ENCODE measurements around the gene KIF18B. TPM values are rescaled to one million over a fixed set of nuclear protein-coding genes. Genes with fewer than 3 reads are reported as not detected.
A peak's percentile ranks its signal among the peaks of the same experiment; 100 is the strongest.

The KIF18B gene
- total RNA-seq, 2 donors from 2014 or later: 26.5 to 100 TPM

DNA sequence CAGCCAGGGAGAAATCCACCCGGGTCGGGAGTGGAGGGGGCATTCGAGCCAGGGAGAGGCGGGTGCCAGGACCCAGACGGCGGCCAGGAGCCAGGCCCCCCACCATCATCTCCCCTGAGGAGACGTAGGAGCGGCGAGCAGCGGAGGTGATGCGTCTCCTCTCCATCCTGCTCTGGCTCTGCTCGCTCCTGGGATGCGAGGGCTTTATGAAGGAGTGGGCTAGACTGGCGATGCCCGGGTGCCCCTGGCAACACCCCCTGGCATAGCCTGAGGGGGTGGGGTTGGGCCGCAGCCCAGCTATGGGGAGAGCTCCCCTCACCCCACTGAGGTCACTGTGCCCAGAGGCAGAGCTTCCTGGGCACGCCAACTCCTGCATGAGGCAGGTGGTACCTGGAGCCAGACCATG is 32.2 kb downstream of the KIF18B start, which contains the start of gene GFAP:
Gene GFAP (minus strand): TSS at position 180 of the 406 bp plus-strand sequence. CDS start 14 bp downstream, at position 166.
- ATAC-seq (no peak), DNase-seq (ENCODE audit: low spot score) (no peak)
- H3K27me3 Mint-ChIP-seq: peaks cover 16 to 17% of the 10 kb centered on the region in 2 donors
- no peak within 1 kb of the TSS for H3K27ac Mint-ChIP-seq
- no peaks in the 10 kb centered on the region for H3K9me3 Mint-ChIP-seq
- H3K36me3 Mint-ChIP-seq: no peaks in the 10 kb centered on the region
- H3K4me1 Mint-ChIP-seq (ENCODE audit: low read depth in 2 of 2): peaks cover 10 to 11% of the 10 kb centered on the region in 2 donors
- H3K4me3 Mint-ChIP-seq: no peak within 1 kb of the TSS

DNA sequence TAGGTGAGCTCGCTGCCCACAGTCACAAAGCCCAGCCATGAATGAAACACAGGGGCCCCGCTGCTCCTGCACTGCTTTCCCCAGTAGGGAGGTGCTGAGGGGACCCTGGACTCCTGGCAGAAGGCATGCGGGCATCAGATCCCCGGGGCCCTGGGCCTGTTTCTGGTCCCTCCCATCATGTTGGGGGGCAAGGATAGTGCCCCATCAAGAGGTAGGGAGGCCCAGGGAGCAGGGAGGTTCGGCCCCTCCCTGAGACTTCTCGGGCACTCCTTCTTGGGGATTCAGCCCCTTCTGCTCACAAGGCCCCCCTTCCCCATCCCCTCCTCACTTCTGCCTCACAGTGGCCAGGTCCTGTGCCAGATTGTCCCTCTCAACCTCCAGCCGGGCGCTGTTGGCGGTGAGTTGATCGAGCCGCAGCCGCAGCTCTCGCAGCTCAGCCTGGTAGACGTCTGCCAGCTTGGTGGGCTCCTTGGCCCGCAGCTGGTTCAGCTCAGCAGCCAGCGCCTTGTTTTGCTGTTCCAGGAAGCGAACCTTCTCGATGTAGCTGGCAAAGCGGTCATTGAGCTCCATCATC is 32.8 kb downstream of the KIF18B start:
- Mint-ChIP-seq H3K4me3 (no peak overlapping the region), H3K4me1 (ENCODE audit: low read depth in 2 of 2) (peaks cover 10 to 11% of the 10 kb centered on the region in 2 donors), H3K9me3 (no peaks in the 10 kb centered on the region), H3K36me3 (no peaks in the 10 kb centered on the region), H3K27ac (no peak overlapping the region), H3K27me3 (peaks cover 16 to 17% of the 10 kb centered on the region in 2 donors)
- ATAC-seq: no peak
- DNase-seq (ENCODE audit: low spot score): no peak

DNA sequence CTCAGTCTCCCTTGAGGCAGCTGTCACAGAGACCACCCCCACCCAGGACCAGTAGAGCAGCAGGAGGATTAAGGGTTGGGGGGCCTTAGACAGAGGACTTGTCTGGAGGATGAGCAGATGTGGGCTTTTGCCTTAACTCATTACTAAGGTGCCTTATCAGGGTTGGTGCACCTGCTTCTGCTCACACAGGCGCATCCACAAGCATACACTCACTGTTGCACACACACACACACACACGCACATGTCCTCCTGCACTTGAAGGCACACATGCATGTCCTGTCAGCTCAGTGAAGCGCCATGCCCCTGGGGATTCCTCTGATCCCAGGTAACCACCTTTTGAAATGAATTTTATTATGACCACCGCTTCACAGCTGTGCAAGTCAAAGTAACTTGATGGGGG is 33.4 kb downstream of the KIF18B start:
- no peak for ATAC-seq
- no peak overlapping the region for H3K4me3 Mint-ChIP-seq

DNA sequence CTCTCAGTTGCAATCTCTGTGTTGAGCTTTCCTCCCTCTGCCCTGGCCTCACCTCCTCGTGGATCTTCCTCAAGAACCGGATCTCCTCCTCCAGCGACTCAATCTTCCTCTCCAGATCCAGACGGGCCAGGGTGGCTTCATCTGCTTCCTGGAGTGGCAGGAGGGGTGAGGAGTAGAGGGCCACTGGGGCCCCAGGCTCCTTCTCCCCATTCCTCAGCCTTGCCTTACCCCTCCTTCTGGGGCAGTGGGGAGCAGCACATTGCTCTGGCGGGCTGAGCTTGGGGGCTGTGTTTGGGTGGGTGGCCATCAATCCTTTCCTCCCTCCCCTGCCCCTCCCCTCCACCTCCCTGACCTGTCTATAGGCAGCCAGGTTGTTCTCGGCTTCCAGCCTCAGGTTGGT is 33.9 kb downstream of the KIF18B start:
- H3K27ac Mint-ChIP-seq: no peak overlapping the region
- no peak overlapping the region for H3K4me3 Mint-ChIP-seq
- no peak for ATAC-seq
- no peaks in the 10 kb centered on the region for H3K9me3 Mint-ChIP-seq
- H3K27me3 Mint-ChIP-seq: peaks cover 16 to 18% of the 10 kb centered on the region in 2 donors
- H3K4me1 Mint-ChIP-seq (ENCODE audit: low read depth in 2 of 2): peaks cover 10 to 11% of the 10 kb centered on the region in 2 donors
- no peak for DNase-seq (ENCODE audit: low spot score)
- H3K36me3 Mint-ChIP-seq: no peaks in the 10 kb centered on the region

More for the DNA sequence above, 33.4 kb downstream of the KIF18B start:
- DNase-seq (ENCODE audit: low spot score): no peak
- Mint-ChIP-seq H3K9me3 (no peaks in the 10 kb centered on the region), H3K27me3 (peaks cover 16 to 17% of the 10 kb centered on the region in 2 donors), H3K36me3 (no peaks in the 10 kb centered on the region), H3K4me1 (ENCODE audit: low read depth in 2 of 2) (peaks cover 10 to 11% of the 10 kb centered on the region in 2 donors), H3K27ac (no peak overlapping the region)

DNA sequence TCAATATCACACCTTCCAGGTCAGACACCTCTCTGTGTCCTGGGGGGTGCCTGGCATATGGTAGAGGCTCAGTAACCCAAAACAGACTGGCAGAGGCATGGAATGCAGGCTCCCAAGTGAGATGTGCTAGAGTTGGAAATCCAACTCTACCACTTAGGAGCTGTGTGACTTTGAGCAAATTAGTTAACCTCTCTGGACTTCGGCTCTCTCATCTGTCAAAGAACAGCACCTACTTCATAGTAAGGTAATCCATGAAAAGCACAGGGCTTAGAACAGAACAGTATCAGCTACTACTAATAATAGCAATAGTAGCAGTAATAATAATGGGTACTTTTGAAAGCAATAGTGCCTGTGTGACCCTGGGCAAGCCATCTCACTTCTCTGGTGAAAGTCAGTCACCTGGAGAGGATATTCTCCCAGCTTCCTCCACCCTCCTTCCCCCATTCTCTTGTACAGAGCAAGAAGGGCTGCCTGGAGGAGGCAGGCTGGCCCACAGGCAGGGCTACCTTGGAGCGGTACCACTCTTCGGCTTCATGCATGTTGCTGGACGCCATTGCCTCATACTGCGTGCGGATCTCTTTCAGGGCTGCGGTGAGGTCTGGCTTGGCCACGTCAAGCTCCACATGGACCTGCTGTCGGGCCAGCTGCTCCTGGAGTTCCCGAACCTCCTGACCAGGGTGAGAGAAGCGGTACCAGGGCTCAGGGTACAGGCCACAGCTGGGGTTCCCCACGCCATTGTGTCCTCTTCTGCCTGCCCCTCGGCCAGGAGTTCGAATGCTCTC is 34.6 kb downstream of the KIF18B start:
- Mint-ChIP-seq H3K36me3 (no peaks in the 10 kb centered on the region), H3K4me3 (peak overlapping the region; percentile 49), H3K27ac (no peak overlapping the region)

DNA sequence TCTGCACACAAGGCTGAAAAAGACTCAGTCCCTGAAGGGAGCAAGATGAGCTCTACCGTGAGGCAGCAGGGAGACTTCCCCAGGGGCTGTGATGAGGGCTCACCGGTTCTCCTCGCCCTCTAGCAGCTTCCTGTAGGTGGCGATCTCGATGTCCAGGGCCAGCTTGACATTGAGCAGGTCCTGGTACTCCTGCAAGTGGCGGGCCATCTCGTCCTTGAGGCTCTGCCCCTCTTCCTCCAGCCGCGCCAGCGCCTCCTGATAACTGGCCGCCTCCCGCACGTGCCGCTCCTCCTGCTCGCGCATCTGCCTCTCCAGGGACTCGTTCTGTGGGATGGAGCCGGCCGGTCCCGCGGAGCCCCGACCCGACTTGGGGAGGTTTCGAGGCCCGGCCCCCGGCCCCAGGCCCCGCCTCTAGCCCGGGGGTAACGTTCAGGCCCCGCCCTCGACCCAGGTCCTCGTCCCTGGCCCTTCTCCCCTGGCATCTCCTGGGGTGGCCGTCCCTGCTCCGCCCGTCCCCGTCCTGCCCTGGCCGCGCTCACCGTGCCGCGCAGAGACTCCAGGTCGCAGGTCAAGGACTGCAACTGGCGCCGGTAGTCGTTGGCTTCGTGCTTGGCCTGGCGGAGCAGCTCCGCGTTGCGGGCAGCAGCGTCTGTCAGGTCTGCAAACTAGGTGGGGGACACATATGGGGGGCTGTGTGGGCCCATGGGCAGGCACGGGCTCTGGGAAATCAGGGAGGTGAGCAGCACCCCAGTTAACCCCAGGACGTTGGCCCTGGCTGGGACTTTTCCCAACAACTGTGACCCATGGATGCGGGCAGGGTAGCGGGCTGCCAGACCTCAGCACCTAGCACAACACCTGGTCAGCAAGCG is 36.2 kb downstream of the KIF18B start:
- Mint-ChIP-seq H3K36me3 (no peaks in the 10 kb centered on the region), H3K9me3 (no peaks in the 10 kb centered on the region), H3K27me3 (peaks cover 16 to 20% of the 10 kb centered on the region in 2 donors), H3K4me3 (peak overlapping the region; percentile 12), H3K27ac (no peak overlapping the region), H3K4me1 (ENCODE audit: low read depth in 2 of 2) (peaks cover 10 to 11% of the 10 kb centered on the region in 2 donors)
- ATAC-seq (peak; percentile 71 to 74), DNase-seq (ENCODE audit: low spot score) (no peak)

More for the DNA sequence above, 34.6 kb downstream of the KIF18B start:
- no peak for ATAC-seq
- Mint-ChIP-seq H3K27me3 (peaks cover 16 to 19% of the 10 kb centered on the region in 2 donors), H3K9me3 (no peaks in the 10 kb centered on the region), H3K4me1 (ENCODE audit: low read depth in 2 of 2) (peaks cover 10 to 11% of the 10 kb centered on the region in 2 donors)
- DNase-seq (ENCODE audit: low spot score): no peak

DNA sequence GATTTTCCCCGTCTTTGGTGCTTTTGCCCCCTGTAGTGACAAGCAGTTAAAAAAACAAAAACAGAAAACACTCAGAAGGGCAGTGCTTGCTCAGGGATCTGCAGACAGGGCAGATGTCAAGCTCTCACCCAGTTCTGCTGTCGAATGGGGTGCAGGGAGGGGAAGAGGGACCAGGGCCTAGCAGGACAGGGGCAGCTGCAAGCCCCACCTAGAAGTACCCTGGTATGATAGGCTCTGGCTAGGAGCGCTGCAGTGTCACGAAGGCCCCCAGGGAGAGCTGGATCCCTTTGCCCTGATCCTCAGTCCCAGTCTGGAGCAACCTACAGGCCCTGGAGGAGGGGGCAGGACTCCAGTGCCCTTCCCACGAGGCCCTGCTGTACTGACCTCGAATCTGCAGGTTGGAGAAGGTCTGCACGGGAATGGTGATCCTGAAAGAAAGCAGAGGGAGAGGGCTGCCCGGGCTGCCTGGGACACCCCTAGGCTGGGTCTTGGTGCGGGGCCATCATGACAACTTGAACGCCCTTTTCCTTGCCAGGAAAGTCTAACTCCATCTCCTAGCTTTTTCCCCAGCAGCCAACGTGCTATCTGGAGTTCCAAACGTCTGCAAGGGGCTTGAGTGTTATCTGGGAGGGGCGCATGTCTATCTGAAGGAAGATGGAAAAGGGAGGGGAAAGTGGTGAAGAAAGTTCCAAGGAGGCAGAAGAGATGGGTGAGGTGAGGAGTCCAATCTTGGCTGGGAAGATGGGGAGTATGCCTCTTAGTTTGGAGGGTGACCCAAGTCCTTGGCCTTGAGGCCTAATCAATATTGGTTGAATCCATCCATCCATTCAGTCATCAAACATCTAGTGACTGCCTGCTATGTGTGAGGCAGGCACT is 37.1 kb downstream of the KIF18B start:
- Mint-ChIP-seq H3K4me3 (peak overlapping the region; percentile 12), H3K27me3 (peaks cover 16 to 22% of the 10 kb centered on the region in 2 donors), H3K27ac (no peak overlapping the region), H3K36me3 (no peaks in the 10 kb centered on the region), H3K9me3 (no peaks in the 10 kb centered on the region), H3K4me1 (ENCODE audit: low read depth in 2 of 2) (peaks cover 10 to 11% of the 10 kb centered on the region in 2 donors)
- no peak for ATAC-seq
- DNase-seq (ENCODE audit: low spot score): no peak

DNA sequence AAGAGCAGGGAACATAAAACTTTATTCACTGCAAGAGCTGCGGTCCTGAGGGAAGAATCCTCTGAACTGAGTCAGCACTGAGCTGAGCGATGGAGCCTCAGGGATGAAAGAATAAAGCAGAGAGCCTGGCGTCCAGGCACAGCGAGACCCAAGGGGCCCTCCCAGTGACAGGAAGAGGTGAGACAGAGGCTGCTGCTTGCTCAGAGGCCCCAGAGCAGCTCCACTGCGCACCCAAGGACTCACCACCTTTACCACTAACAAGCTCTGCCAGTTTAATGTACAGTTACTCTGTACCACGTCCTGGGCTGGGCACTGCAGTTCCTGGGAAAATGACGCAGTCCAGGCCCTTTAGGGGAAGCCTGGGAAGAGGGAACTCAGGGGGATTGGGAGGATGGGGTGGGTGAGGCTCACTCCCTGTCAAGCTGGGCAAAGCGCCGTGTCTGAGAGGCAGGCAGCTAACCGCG is 37.9 kb downstream of the KIF18B start:
- DNase-seq (ENCODE audit: low spot score): no peak
- Mint-ChIP-seq H3K27me3 (peaks cover 16 to 25% of the 10 kb centered on the region in 2 donors), H3K9me3 (no peaks in the 10 kb centered on the region), H3K4me1 (ENCODE audit: low read depth in 2 of 2) (peaks cover 10 to 11% of the 10 kb centered on the region in 2 donors), H3K4me3 (no peak overlapping the region), H3K36me3 (no peaks in the 10 kb centered on the region), H3K27ac (no peak overlapping the region)
- ATAC-seq: no peak

DNA sequence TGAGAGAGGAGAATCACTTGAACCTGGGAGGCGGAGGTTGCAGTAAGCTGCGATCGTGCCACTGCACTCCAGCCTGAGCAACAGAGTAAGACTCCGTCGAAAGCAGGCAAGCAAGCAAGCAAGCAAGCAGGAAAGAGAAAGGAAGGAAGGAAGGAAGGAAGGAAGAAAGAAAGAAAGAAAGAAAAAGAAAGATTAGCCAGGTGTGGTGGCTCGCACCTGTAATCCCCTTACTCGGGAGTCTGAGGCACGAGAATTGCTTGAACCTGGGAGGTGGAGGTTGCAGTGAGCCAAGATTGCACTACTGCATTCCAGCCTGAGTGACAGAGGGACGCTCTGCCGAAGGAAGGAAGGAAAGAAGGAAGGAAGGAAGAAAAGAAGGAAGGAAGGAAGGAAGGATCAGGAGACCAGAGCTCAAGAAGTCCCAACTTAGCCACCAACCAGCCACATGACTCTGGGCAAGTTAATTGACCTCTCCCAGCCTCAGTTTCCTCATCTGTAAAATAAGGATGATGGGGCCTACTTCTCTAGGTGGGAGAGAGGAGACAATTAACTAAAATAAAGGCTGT is 38.7 kb downstream of the KIF18B start:
- DNase-seq (ENCODE audit: low spot score) (no peak), ATAC-seq (no peak)
- H3K27ac Mint-ChIP-seq: no peak overlapping the region
- no peaks in the 10 kb centered on the region for H3K36me3 Mint-ChIP-seq
- peaks cover 15 to 21% of the 10 kb centered on the region in 2 donors for H3K27me3 Mint-ChIP-seq
- H3K4me3 Mint-ChIP-seq: no peak overlapping the region
- H3K4me1 Mint-ChIP-seq (ENCODE audit: low read depth in 2 of 2): peaks cover 10 to 11% of the 10 kb centered on the region in 2 donors
- H3K9me3 Mint-ChIP-seq: no peaks in the 10 kb centered on the region

DNA sequence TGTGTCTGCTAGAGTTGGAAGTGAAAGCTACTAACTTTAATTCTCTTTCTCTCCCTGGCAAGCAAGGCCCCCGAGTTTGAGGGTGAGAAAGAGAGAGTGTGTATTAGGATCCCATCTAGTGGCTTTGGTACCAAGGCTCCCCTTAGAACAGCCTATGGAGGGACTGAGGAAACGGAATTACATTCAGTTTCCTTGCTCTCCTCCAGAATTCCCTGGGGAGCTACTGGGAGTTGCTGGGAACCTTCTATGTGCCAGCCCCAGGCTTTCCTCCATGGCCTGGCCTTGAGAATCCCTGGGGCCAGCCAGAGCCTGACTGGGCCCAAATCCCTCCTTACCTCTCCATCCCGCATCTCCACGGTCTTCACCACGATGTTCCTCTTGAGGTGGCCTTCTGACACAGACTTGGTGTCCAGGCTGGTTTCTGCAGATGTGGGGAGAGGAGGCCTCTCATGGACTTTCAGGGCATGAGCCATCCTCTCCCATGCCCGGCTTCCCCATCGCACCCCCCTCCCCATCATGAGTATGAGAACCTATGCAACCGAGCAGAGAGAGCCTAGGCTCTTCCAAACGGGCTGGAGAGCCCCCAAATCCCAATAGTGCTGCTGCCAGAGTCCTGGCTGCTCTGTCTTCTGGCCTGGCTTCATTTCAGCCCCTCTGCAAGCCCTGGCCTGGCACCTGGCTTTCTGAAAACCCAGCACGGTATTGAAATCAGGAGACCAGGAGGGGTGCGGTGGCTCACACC is 39.7 kb downstream of the KIF18B start:
- no peaks in the 10 kb centered on the region for H3K36me3 Mint-ChIP-seq
- no peak overlapping the region for H3K4me3 Mint-ChIP-seq
- peaks cover 4 to 11% of the 10 kb centered on the region in 2 donors for H3K4me1 Mint-ChIP-seq (ENCODE audit: low read depth in 2 of 2)
- DNase-seq (ENCODE audit: low spot score) (no peak), ATAC-seq (no peak)
- no peaks in the 10 kb centered on the region for H3K9me3 Mint-ChIP-seq
- no peak overlapping the region for H3K27ac Mint-ChIP-seq
- peaks cover 7 to 16% of the 10 kb centered on the region in 2 donors for H3K27me3 Mint-ChIP-seq

DNA sequence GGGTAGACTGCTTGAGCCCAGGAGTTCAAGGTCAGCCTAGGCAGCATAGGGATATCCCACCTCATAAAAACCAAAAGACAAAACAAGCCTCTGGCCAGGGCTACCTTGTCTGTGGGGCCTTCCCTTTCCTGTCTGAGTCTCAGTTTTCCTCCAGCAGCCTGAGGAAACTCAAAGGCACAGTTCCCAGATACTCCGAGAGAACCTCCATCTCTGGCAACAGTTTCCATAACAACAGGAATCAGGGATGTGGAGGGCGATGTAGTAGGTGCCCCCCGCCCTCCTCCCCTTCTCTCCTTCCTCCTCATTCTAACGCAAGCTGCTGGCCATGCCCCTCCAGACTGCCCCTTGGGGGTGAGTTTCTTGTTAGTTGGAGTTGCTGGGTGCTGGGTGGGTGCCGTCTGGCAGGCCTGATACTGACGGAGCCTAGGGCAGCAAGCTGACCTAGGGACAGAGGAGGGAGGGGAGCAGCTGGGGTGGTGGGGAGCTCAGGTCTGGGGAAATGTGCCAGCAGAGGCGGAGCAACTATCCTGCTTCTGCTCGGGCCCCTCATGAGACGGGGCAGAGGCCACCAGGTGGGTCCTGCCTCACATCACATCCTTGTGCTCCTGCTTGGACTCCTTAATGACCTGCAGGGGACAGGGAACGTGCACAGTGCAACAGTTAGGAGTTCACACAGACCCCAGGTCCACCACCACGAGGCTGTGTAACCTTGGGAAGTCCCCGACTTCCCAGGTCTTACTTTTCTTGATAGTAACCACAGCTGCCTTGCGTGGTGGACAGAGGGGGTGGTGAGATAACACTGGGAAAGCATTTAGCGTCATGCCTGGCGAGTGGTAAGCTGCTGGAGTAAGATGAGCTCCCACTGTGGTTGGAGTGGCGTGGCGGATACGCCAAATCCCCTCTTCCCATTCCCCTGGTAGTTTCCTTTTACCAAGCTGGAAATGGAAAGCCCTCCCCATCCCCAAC is 40.5 kb downstream of the KIF18B start:
- ATAC-seq (no peak), DNase-seq (ENCODE audit: low spot score) (no peak)
- Mint-ChIP-seq H3K4me1 (ENCODE audit: low read depth in 2 of 2) (peaks cover 0 to 7% of the 10 kb centered on the region in 2 donors), H3K4me3 (no peak overlapping the region), H3K36me3 (no peaks in the 10 kb centered on the region), H3K9me3 (no peaks in the 10 kb centered on the region), H3K27me3 (peaks cover 0 to 12% of the 10 kb centered on the region in 2 donors), H3K27ac (no peak overlapping the region)

Data from natural killer cell treated with Interleukin-12 subunit alpha and Interleukin-12 subunit beta and Interleukin-15 and Interleukin-18, amount 100 ng/mL, for 72 hours (primary cell).